Caco-2 (cell line): ENCODE measurements around the gene SEMA3C. TPM values are rescaled to one million over a fixed set of nuclear protein-coding genes. Genes with fewer than 3 reads are reported as not detected.
"Not testable (repeated sequence)": the region's sequence is repeated elsewhere in the genome, so short reads cannot be mapped to it uniquely, and the experiment has no call there.

Source experiments
- BruUV-seq: library from RNA; stranded (reverse); fragments of 400-500 nt; replicated peaks from 2 replicates; lab custom pipeline; 2021; lab: Mats Ljungman, UMichigan
- CTCF ChIA-PET: fragments of 300-600 bp; sonication (Branson Sonifier 250); formaldehyde crosslinking; loops from one replicate; lab custom pipeline; 2022; ENCODE audit warnings: antibody characterized with exemption; lab: Charles Lee
- POLR2A ChIA-PET: fragments of 300-600 bp; sonication (Branson Sonifier 250); formaldehyde crosslinking; loops from one replicate; lab custom pipeline; 2022; ENCODE audit warnings: antibody characterized with exemption; lab: Charles Lee
- DNase-seq, 2 experiments: peaks; one replicate each; pipeline versions ENCODE4 v3.0.0 to v3.0.0-alpha.2; 2020 to 2022
- H3K27me3 ChIP-seq: replicated peaks from 2 replicates; pipeline ENCODE4 v1.6.0; 2011; ENCODE audit warnings: low read length; ENCODE audit not compliant: control insufficient read depth, insufficient read depth
- H3K36me3 ChIP-seq: 2 replicates; pipeline ENCODE4 v1.5.1; 2011; ENCODE audit warnings: low read length; ENCODE audit not compliant: control insufficient read depth, insufficient read depth
- H3K4me1 ChIP-seq: fragments of 250-450 bp; sonication (Bioruptor Pico); 2 replicates; pipeline ENCODE4 v1.5.1; 2020; ENCODE audit warnings: mild to moderate bottlenecking
- H3K4me3 ChIP-seq: 2 replicates; pipeline ENCODE4 v1.5.1; 2011; ENCODE audit warnings: low read depth, mild to moderate bottlenecking, control low read depth, low read length
- H3K9me3 ChIP-seq: fragments of 250-450 bp; sonication (Bioruptor Pico); 2 replicates; pipeline ENCODE4 v1.5.1; 2020; ENCODE audit warnings: mild to moderate bottlenecking, moderate library complexity
- H3K27ac Mint-ChIP-seq: one replicate; pipeline ENCODE4 v1.8.0; 2022; ENCODE audit warnings: mixed read lengths; ENCODE audit not compliant: unreplicated experiment
- H3K27me3 Mint-ChIP-seq: one replicate; pipeline ENCODE4 v1.8.0; 2022; ENCODE audit warnings: mixed read lengths; ENCODE audit not compliant: insufficient read depth, unreplicated experiment
- H3K36me3 Mint-ChIP-seq: one replicate; pipeline ENCODE4 v1.8.0; 2022; ENCODE audit warnings: mild to moderate bottlenecking, mixed read lengths; ENCODE audit not compliant: insufficient read depth, unreplicated experiment
- H3K4me1 Mint-ChIP-seq: one replicate; pipeline ENCODE4 v1.8.0; 2022; ENCODE audit warnings: low read depth, mixed read lengths; ENCODE audit not compliant: unreplicated experiment
- H3K4me3 Mint-ChIP-seq: one replicate; pipeline ENCODE4 v1.8.0; 2022; ENCODE audit warnings: mild to moderate bottlenecking, moderate library complexity, mixed read lengths; ENCODE audit not compliant: unreplicated experiment
- H3K9me3 Mint-ChIP-seq: one replicate; pipeline ENCODE4 v1.8.0; 2022; ENCODE audit warnings: mixed read lengths; ENCODE audit not compliant: unreplicated experiment
- CTCF ChIP-seq, 2 experiments: fragments of 200-600 bp in 1 of 2; IDR thresholded peaks; 1 replicate in 1 of 2; 2 replicates in 1 of 2; pipeline versions ENCODE4 v1.5.1 to v1.8.0; 2011 to 2022; ENCODE audit warnings: antibody characterized with exemption in 1 of 2, control low read depth in 1 of 2, inconsistent platforms in 1 of 2, low read depth in 1 of 2, low read length in 1 of 2, mild to moderate bottlenecking in 1 of 2, moderate library complexity in 1 of 2; ENCODE audit not compliant: insufficient read depth in 1 of 2, severe bottlenecking in 1 of 2, unreplicated experiment in 1 of 2
- intact Hi-C: fragments of 100-400 bp; cut with micrococcal nuclease; formaldehyde crosslinking; loops from one replicate; pipeline ENCODE4 v1.10.0; 2022; ENCODE audit not compliant: unreplicated experiment
- total RNA-seq: library from RNA; stranded (reverse); gene quantifications from 2 replicates; pipeline ENCODE4 v1.2.3, GENCODE V29; 2022

The SEMA3C gene
- total RNA-seq, 1 experiment from 2014 or later: 25.8 TPM

GRCh38 chr7:80932536-80932935, 13.7 kb upstream of the SEMA3C start:
- ChIA-PET CTCF (no interaction called here), POLR2A (no interaction called here)
- Histone ChIP-seq H3K36me3 (no peaks in the 10 kb centered on the region), H3K4me3 (no peak overlapping the region), H3K27me3 (no peaks in the 10 kb centered on the region), H3K9me3 (no peaks in the 10 kb centered on the region), H3K4me1 (no peaks in the 10 kb centered on the region)
- no peaks in the 10 kb centered on the region for H3K36me3 Mint-ChIP-seq
- no peak overlapping the region for H3K27ac Mint-ChIP-seq
- intact Hi-C loops: no loop called here
- no TSS peak for BruUV-seq
- H3K27me3 Mint-ChIP-seq: no peaks in the 10 kb centered on the region
- H3K9me3 Mint-ChIP-seq: no peaks in the 10 kb centered on the region
- no peak for DNase-seq
- H3K4me3 Mint-ChIP-seq: no peak overlapping the region
- no peaks in the 10 kb centered on the region for H3K4me1 Mint-ChIP-seq
- no peak for TF ChIP-seq CTCF (IDR thresholded peaks at IDR 0.05; ENCODE audit: insufficient read depth in 1 of 2, low read depth in 1 of 2, low read length in 1 of 2, severe bottlenecking in 1 of 2, unreplicated experiment in 1 of 2)

- no peak overlapping the region for H3K4me3 ChIP-seq
- intact Hi-C loops: no loop called here
- Mint-ChIP-seq H3K9me3 (no peaks in the 10 kb centered on the region), H3K36me3 (no peaks in the 10 kb centered on the region), H3K4me3 (no peak overlapping the region), H3K27ac (no peak overlapping the region), H3K27me3 (no peaks in the 10 kb centered on the region), H3K4me1 (no peaks in the 10 kb centered on the region)
- ChIA-PET POLR2A (no interaction called here), CTCF (no interaction called here)
- H3K36me3 ChIP-seq: no peaks in the 10 kb centered on the region
- no TSS peak for BruUV-seq
- no peak for DNase-seq
- H3K27me3 ChIP-seq: no peaks in the 10 kb centered on the region
- no peaks in the 10 kb centered on the region for H3K4me1 ChIP-seq
- TF ChIP-seq CTCF (IDR thresholded peaks at IDR 0.05; ENCODE audit: insufficient read depth in 1 of 2, low read depth in 1 of 2, low read length in 1 of 2, severe bottlenecking in 1 of 2, unreplicated experiment in 1 of 2): no peak
- no peaks in the 10 kb centered on the region for H3K9me3 ChIP-seq
Observed at GRCh38 chr7:80929619-80930018, 10.8 kb upstream of the SEMA3C start.

- H3K27me3 ChIP-seq, H3K9me3 ChIP-seq, H3K36me3 Mint-ChIP-seq, H3K4me1 ChIP-seq, H3K36me3 ChIP-seq, intact Hi-C loops, H3K4me1 Mint-ChIP-seq, H3K4me3 Mint-ChIP-seq, CTCF ChIA-PET, H3K9me3 Mint-ChIP-seq, POLR2A ChIA-PET, H3K4me3 ChIP-seq, BruUV-seq, DNase-seq, H3K27me3 Mint-ChIP-seq, H3K27ac Mint-ChIP-seq: not testable (repeated sequence)
Observed at GRCh38 chr7:80926955-80927354, 8.1 kb upstream of the SEMA3C start.

- Histone ChIP-seq H3K9me3 (no peaks in the 10 kb centered on the region), H3K4me1 (peaks cover 26% of the 10 kb centered on the region), H3K36me3 (no peaks in the 10 kb centered on the region), H3K27me3 (no peaks in the 10 kb centered on the region), H3K4me3 (no peak overlapping the region)
- POLR2A ChIA-PET: no interaction called here
- Mint-ChIP-seq H3K36me3 (no peaks in the 10 kb centered on the region), H3K27me3 (no peaks in the 10 kb centered on the region), H3K27ac (no peak overlapping the region), H3K4me3 (no peak overlapping the region), H3K9me3 (no peaks in the 10 kb centered on the region), H3K4me1 (peaks cover 14% of the 10 kb centered on the region)
- CTCF ChIA-PET: no interaction called here
- DNase-seq: no peak
- BruUV-seq: no TSS peak
- no peak for TF ChIP-seq CTCF (IDR thresholded peaks at IDR 0.05; ENCODE audit: insufficient read depth in 1 of 2, low read depth in 1 of 2, low read length in 1 of 2, severe bottlenecking in 1 of 2, unreplicated experiment in 1 of 2)
- intact Hi-C loops: loop anchor here (5.0 kb wide), 2 partner anchors 138 to 253 kb away; no protein-coding TSS in a partner anchor
Observed at GRCh38 chr7:80924090-80924489, 5.2 kb upstream of the SEMA3C start.
